Stimulated activated CD8-positive, alpha-beta memory T cell treated with anti-CD3 and anti-CD28 coated beads, Interleukin-7, amount 100 ng/mL, for 1 hour (primary cell): ENCODE measurements around the gene SLC12A7.
"Not testable (repeated sequence)": the region's sequence is repeated elsewhere in the genome, so short reads cannot be mapped to it uniquely, and the experiment has no call there.

ENCODE experiments used
- DNase-seq, 2 donors: peaks; one replicate each; pipeline ENCODE4 v3.0.0-alpha.2; 2020; ENCODE audit warnings: low read depth in 2 of 2

Gene SLC12A7

DNA sequence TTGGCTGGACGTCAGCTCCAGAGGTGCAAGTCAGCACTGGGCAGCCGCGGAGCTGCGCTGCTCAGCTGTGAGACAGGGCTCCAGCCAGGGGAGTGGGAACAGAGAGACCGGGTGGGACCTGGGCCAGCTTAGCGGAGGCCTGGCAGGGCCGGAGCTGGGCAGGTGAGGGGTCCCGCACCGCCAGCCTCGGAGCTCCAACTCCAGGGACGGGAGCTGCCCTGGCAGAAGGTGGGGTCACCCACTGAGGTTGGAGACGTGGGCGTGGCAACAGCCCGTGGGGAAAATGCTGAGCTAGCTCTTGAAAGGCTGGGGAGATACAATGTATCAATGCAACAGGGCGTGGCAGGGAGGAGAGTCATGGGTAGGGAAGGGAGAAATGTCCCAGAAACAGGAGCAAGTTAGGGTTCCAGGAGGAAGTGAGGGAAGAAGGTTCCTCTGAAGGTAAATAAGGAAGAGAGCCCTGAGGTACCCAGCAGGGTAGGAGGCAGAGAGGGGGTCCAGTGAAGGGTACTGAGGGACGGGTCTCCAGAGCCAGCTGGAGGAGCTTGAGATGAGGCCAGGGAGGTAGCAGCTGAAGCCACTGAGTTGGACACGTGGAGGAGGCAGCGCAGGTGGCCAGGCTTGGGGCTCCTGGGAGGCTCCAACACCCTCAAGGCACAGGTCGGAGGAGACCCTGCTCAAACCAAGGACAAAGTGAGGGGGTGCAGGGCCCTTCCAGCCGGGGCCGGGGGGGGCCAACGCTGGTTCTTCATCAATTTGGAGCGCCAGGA, 104.0 kb downstream of the SLC12A7 start:
- no peak for DNase-seq

DNA sequence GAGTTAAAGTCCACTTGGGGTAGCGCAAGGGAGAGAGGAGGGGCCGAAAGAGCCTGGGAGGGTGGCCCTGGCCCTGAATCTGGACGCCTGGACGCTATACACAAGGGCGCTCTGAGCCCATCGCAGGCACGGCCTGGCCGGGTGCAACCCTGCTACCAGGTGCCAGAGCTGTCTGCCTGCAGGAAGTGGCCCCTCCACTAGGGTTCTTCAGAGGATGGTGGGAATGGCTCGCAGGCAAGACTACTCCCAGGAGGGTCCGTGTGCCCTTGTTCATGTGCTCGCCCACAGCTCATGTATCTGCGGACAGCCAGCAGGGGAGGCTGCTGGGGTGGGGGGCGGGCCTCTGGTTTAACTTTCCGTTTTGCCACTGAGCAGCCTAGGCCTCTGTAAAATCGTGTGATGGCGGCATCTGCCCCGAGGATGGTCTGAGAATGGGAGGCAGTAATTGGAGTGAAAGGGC, 104.6 kb downstream of the SLC12A7 start:
- no peak for DNase-seq

DNA sequence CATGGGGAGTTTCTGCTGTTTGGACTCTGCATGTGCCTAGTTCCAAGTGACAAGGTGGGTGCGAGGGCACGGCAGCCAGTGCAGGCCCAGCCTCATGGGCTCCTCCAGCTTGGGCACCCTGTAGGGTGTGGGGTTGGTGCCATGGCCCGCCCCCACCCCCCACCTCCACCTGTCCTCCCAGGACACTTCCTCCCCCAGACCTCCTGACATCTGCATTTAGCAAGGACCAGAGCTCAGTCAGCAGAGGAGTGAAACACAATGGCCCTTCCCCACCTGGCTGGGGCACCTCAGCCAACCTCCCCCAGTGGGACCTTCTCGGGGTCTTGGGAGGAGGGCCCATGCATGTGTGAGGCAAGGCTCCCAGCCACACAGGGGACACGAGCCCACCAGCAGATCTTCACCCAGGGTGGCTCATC, 105.2 kb downstream of the SLC12A7 start:
- DNase-seq, result no peak

DNA sequence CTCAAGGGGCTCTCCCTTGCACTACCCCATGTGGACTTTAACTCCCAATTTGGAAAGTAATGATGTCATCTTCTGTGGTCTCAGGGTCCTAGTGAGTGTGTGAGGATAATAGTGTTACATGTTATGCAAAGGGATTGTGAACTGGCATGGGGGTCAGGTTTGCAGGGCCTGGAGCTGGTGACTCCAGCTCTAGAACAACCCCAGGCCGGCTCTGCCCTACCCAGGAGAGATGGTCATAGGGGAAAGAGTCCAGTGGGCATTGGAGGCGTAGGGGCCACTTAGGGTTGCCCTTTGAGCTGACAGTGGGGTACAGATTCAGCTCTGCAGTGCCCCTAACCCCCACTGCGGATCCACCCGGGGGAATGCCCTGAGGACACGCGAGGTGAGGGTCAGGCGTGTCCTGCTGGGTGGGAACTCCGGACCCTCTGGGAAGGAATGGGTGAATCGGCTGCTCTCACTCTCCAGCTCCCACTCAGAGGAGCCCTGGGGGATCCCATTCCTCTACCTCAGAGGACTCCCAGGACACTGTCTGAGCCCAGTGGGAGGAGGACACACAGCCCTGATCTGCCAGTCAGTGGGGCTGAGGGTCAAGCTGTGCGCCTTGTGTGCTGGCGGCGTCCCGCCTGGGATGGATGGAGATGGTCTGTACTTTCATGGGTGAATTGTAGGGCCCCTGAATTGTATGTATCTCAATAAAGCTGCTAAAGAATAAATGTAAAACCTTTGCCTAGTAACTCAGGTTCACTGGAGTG, 105.8 kb downstream of the SLC12A7 start:
- DNase-seq, result no peak

DNA sequence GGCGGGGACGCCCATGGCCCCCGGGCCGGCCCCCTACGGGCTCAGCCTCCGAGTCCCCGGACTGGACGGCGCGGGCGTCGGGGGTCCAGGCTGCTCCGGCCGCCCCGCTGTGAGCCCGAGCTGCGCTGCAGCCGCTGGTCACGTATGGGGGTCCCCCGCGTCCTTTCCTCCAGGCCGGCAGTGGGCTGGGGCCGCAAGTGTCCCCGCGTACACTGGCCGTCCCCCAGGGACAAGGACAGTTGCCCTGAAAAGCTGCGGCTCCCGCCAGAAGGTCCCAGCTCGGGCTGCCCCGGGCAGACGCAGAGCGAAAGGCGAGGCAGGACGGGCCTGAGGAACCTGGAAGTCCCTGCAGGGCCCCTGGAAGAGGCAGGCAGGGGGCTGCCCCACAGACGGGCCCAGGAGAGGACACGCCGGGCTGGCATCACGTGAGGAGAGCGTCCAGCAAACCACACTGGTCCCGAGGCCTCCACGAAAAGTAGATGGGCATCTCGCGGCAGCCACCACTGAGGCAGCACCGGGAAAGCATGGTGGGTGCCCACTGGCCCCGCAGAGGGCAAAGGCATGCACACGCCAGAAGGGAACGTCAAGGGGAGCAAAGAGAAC, 106.5 kb downstream of the SLC12A7 start:
- no peak for DNase-seq

DNA sequence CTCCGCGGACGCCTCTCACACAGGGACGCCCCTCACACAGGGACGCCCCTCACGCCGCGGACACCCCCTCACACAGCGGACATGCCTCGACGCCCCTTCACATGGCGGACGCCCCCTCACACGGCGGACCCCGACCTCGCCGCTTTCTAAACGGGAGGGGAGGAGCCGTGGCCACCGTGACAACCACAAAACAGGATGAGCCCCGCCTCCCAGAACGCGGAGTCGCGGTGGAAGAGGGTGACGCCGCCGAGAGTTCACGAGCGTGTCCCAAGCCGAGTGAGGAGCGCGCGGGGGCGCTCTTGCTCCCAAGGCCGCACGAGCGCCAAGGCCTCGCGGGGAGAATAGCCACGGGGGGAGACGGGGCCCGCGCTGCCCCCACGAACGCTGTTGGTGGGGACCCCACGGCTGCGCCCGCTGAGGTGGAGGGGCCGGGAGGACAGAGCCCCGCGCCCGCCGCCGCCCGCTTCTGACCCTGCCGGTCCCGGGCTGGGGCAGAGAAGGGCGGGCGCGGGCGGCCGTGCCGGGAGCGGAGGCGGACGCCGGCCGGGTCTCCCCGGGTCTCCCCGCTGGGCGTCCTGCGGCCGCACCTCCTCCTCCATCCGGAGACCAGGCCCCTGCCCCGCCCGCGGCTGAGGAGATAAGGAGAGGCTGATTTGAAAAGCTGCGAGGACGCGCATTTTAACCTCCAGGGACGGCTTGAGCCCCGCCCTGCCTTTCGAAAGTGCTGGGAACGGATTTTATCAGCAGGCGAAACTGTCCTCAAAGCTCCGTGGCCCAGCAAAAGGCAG, 107.2 kb downstream of the SLC12A7 start:
- DNase-seq, result peak in 1 of 2 donors; percentile 5

DNA sequence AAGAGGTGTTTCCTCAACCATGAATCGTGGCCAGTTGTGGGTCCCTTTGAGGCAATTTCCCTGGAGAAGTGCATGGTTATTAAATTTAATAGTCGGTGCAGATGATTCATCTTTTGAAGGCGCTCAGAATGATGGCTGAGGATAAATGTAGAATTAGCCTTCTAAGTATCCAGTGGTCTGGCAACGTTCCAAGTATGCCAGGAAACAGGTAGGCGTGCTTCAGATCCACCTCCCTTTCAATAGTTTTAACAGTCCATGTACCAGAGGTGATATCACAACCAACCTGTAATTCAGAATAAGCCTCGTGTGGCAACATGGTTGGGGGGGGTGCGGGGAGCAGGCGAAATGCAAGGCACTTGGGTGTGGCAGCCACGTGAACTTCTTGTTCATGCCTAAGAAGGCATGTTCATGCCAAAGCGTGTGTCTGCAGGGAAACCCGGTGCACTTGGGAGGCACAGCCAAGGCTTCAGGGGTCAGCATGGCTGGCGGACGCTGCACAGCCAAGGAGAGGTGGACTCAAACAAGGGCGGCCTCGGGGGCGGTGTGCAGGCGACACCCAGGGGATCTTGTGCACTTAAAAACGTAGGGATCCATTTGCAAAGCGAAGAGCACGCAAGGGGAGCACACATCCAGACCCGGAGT, 108.4 kb downstream of the SLC12A7 start:
- DNase-seq, result no peak

DNA sequence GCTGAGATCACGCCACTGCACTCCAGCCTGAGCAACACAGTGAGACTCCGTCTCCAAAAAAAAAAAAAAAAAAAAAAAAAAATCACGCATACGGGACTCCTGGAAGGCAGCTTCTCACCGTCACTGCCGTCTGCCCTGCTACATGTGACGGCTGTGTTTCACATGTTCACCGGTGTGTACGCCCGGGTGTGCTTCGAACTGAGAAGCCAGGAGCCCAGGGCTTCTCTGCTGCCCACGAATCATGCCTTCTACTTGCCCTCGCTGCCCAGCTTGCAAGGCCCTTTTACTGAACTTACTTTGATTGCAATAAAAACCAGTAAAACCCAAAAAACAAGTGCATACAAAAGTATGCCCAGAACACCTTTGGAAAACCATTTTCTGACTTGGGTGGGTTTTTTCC, 109.0 kb downstream of the SLC12A7 start:
- DNase-seq, result no peak

DNA sequence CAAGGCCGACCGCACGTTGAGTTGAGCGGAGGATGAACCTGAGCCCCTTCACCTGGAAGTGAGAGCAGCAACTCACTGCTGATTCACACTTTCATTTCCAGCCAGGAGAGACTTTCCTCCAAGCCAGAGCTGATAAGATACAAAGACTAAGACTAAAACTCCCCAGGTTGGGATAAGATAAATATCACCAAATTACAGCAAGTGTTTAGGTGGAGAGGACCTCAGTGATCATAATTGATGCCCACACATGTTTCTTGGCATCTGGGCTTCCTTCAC, 109.7 kb downstream of the SLC12A7 start:
- DNase-seq, result no peak

DNA sequence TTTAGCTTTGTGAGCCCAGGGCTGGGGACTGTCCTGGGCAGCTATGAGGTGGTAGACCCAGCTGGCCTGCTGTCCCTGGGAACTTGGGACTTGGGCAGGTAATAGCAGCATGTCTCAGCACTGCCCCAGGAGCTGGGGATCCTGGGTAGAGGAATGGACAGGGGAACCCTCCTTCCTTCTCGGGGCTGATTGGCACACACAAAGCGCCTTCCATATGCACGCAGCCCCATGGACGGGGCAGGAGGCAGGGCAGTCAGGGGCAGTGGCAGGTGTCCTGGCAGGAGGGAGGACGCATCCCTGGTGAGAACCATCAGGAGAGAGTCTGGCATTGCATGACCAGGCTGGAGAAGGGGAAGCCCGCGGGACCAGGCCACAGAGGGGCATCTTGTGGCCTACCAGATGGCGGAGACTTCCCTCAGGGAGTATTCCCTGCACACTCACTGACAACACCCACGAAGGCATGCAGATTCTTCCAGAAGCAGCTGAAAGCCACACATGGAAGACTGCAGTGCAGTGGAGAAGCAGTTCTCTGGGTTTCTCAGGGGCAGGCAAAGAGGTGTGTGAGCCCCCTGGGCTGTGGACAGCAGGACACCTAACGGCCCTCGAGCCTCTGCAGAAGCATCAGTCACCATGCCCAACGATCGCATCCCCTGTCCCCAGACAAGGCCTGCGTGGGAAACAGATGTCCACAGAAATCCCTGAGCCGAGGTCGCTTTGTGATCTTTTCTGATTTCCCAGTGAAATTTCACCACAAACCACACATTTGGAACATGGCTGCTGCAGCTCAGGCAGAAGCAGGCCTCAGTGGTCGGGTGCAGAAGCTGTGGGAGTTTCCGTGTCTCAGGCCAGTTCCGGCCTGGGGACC, 110.2 kb downstream of the SLC12A7 start:
- DNase-seq, result no peak

DNA sequence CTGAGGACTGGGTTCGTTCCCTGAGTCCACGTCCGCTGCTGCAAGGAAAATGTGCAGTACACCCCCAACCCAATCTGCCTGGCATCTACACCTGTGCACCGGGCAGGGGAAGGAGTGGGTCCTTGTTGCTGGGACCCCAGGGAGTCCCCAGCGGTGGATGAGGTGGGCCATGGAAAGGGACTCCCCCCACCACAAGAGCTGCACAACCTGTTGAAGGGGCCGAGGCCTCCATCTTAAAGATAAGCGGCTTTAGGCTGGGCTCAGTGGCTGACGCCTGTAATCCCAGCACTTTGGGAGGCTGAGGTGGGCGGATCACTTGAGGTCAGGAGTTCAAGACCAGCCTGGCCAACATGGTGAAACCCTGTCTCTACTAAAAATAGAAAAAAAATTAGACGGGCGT, 111.0 kb downstream of the SLC12A7 start:
- DNase-seq, result not testable (repeated sequence)
